Measurements from ENCODE around the gene ZNF341.

Gene ZNF341

GRCh38 chr20:33821270-33821836, 89.6 kb downstream of the ZNF341 start:
- DNase-seq (ENCODE audit: extremely low read depth in 1 of 2, low read depth in 1 of 2) = no peak

- no peak for DNase-seq (ENCODE audit: extremely low read depth in 1 of 2, low read depth in 1 of 2)
These were observed 90.6 kb downstream of the ZNF341 start for GRCh38 chr20:33822423-33822822.

- no peak for DNase-seq (ENCODE audit: extremely low read depth in 1 of 2, low read depth in 1 of 2)
These were observed 91.2 kb downstream of the ZNF341 start for GRCh38 chr20:33822991-33823390.

GRCh38 chr20:33824852-33825251, 93.1 kb downstream of the ZNF341 start:
- no peak for DNase-seq (ENCODE audit: extremely low read depth in 1 of 2, low read depth in 1 of 2)

- no peak for DNase-seq (ENCODE audit: extremely low read depth in 1 of 2, low read depth in 1 of 2)
These were observed 93.8 kb downstream of the ZNF341 start for GRCh38 chr20:33825340-33826269.

GRCh38 chr20:33826270-33826897, 94.6 kb downstream of the ZNF341 start:
- no peak for DNase-seq (ENCODE audit: extremely low read depth in 1 of 2, low read depth in 1 of 2)

GRCh38 chr20:33827109-33827508, 95.3 kb downstream of the ZNF341 start:
- no peak for DNase-seq (ENCODE audit: extremely low read depth in 1 of 2, low read depth in 1 of 2)

GRCh38 chr20:33827634-33828325, 96.0 kb downstream of the ZNF341 start:
- no peak for DNase-seq (ENCODE audit: extremely low read depth in 1 of 2, low read depth in 1 of 2)

- no peak for DNase-seq (ENCODE audit: extremely low read depth in 1 of 2, low read depth in 1 of 2)
These were observed 96.6 kb downstream of the ZNF341 start for GRCh38 chr20:33828326-33828844.

GRCh38 chr20:33828967-33829560, 97.3 kb downstream of the ZNF341 start:
- no peak for DNase-seq (ENCODE audit: extremely low read depth in 1 of 2, low read depth in 1 of 2)

GRCh38 chr20:33829636-33830035, 97.8 kb downstream of the ZNF341 start:
- DNase-seq (ENCODE audit: extremely low read depth in 1 of 2, low read depth in 1 of 2) = no peak

- DNase-seq (ENCODE audit: extremely low read depth in 1 of 2, low read depth in 1 of 2) = no peak
These were observed 98.6 kb downstream of the ZNF341 start for GRCh38 chr20:33830371-33830770.

GRCh38 chr20:33832103-33832804, 100.5 kb downstream of the ZNF341 start:
- DNase-seq (ENCODE audit: extremely low read depth in 1 of 2, low read depth in 1 of 2) = no peak

- no peak for DNase-seq (ENCODE audit: extremely low read depth in 1 of 2, low read depth in 1 of 2)
These were observed 101.5 kb downstream of the ZNF341 start for GRCh38 chr20:33833333-33833732.

GRCh38 chr20:33835615-33836172, 103.9 kb downstream of the ZNF341 start:
- no peak for DNase-seq (ENCODE audit: extremely low read depth in 1 of 2, low read depth in 1 of 2)

GRCh38 chr20:33836277-33836676, 104.5 kb downstream of the ZNF341 start:
- no peak for DNase-seq (ENCODE audit: extremely low read depth in 1 of 2, low read depth in 1 of 2)

GRCh38 chr20:33837096-33837830, 105.5 kb downstream of the ZNF341 start:
- no peak for DNase-seq (ENCODE audit: extremely low read depth in 1 of 2, low read depth in 1 of 2)

- no peak for DNase-seq (ENCODE audit: extremely low read depth in 1 of 2, low read depth in 1 of 2)
These were observed 106.5 kb downstream of the ZNF341 start for GRCh38 chr20:33838035-33838864.

Data from activated CD8-positive, alpha-beta memory T cell treated with anti-CD3 and anti-CD28 coated beads for 1 hour (primary cell).